Esophagus muscularis mucosa (tissue), 4 donors: ENCODE measurements around the gene ATRN. TPM values are rescaled to one million over a fixed set of nuclear protein-coding genes. Genes with fewer than 3 reads are reported as not detected.
A peak's percentile ranks its signal among the peaks of the same experiment; 100 is the strongest.
"Not testable (repeated sequence)": the region's sequence is repeated elsewhere in the genome, so short reads cannot be mapped to it uniquely, and the experiment has no call there.

Experiments
- DNase-seq: peaks from one replicate; pipeline ENCODE4 v3.0.0-alpha.2; 2017; ENCODE audit errors: extremely low spot score
- H3K27ac ChIP-seq, 4 donors: fragments of 200-600 bp; sonication (generic); replicated peaks in 1 of 4; 1 replicate in 3 of 4; 2 replicates in 1 of 4; pipeline ENCODE4 v1.5.1; 2016 to 2019; ENCODE audit warnings: mild to moderate bottlenecking in 1 of 4
- H3K27me3 ChIP-seq, 4 donors: fragments of 200-600 bp; sonication (generic); one replicate each; pipeline versions ENCODE4 v1.5.1 to v1.6.0; 2016 to 2019
- H3K36me3 ChIP-seq, 4 donors: fragments of 200-600 bp; sonication (generic); one replicate each; pipeline ENCODE4 v1.5.1; 2016 to 2019
- H3K4me1 ChIP-seq, 4 donors: fragments of 200-600 bp; sonication (generic); one replicate each; pipeline ENCODE4 v1.5.1; 2016 to 2019
- H3K4me3 ChIP-seq, 4 donors: fragments of 200-600 bp; sonication (generic); 1 replicate in 2 of 4; 2 replicates in 2 of 4; pipeline ENCODE4 v1.5.1; 2016 to 2019; ENCODE audit warnings: mild to moderate bottlenecking in 4 of 4, moderate library complexity in 1 of 4
- H3K9me3 ChIP-seq, 4 donors: fragments of 200-600 bp; sonication (generic); 1 replicate in 3 of 4; 2 replicates in 1 of 4; pipeline ENCODE4 v1.5.1; 2016 to 2019
- CTCF ChIP-seq, 3 experiments: fragments of 200-600 bp in 2 of 3; fragments of 450-650 bp in 1 of 3; sonication (generic) in 2 of 3; IDR thresholded peaks; one replicate each; pipeline ENCODE4 v1.5.1; 2017 to 2019; ENCODE audit warnings: antibody characterized with exemption in 3 of 3, mild to moderate bottlenecking in 2 of 3, moderate library complexity in 1 of 3
- EP300 ChIP-seq: sonication (generic); formaldehyde crosslinking; IDR thresholded peaks from one replicate; pipeline ENCODE4 v1.6.1; 2017; ENCODE audit warnings: antibody characterized with exemption
- POLR2A ChIP-seq: fragments of 450-650 bp; IDR thresholded peaks from one replicate; pipeline ENCODE4 v1.6.1; 2017; ENCODE audit warnings: antibody characterized with exemption, moderate library complexity, mild to moderate bottlenecking, low read depth
- POLR2AphosphoS5 ChIP-seq, 2 donors: sonication (generic); formaldehyde crosslinking; IDR thresholded peaks; one replicate each; pipeline ENCODE4 v1.6.1; 2017; ENCODE audit warnings: antibody characterized with exemption in 2 of 2
- WGBS: methylation state at CpG from one replicate; pipeline ENCODE4 v1.1.5; 2018; 5-methylcytosine and 5-hydroxymethylcytosine counted together
- intact Hi-C: fragments of 100-400 bp; cut with DNase I; formaldehyde crosslinking; loops from one replicate; pipeline ENCODE4 v1.15.1; 2023
- total RNA-seq, 4 donors: library from RNA; depleted of rRNA; stranded (reverse); fragments of >200 nt; gene quantifications; one replicate each; pipeline versions ENCODE4 v1.1.0 to v1.2.1, GENCODE V29; 2016

Gene ATRN
- total RNA-seq, 4 donors from 2014 or later, result 14.1 to 19.1 (median 18.0) TPM

GRCh38 chr20:3612795-3613572 is 142.2 kb downstream of the ATRN start:
- H3K27ac ChIP-seq, result no peak overlapping the region
- H3K36me3 ChIP-seq, result peaks cover 0 to 12% (median 3%) of the 10 kb centered on the region in 4 donors
- intact Hi-C loops, result no loop called here
- H3K9me3 ChIP-seq, result no peaks in the 10 kb centered on the region
- H3K4me3 ChIP-seq, result no peak overlapping the region
- no peaks in the 10 kb centered on the region for H3K27me3 ChIP-seq
- 91% methylated on average over 10 of the region's 10 CpGs for WGBS
- peak; percentile 47 for DNase-seq
- H3K4me1 ChIP-seq, result peaks cover 0 to 4% (median 0%) of the 10 kb centered on the region in 4 donors
- TF ChIP-seq POLR2AphosphoS5 (IDR thresholded peaks at IDR 0.05) (no peak), POLR2A (no peak), CTCF (IDR thresholded peaks at IDR 0.05) (no peak), EP300 (no peak)

GRCh38 chr20:3613821-3614440 is 143.1 kb downstream of the ATRN start:
- Histone ChIP-seq H3K4me1 (peaks cover 0 to 4% (median 0%) of the 10 kb centered on the region in 4 donors), H3K4me3 (no peak overlapping the region), H3K36me3 (peaks cover 0 to 12% (median 3%) of the 10 kb centered on the region in 4 donors), H3K9me3 (no peaks in the 10 kb centered on the region), H3K27ac (no peak overlapping the region), H3K27me3 (no peaks in the 10 kb centered on the region)
- TF ChIP-seq POLR2AphosphoS5 (IDR thresholded peaks at IDR 0.05) (no peak), CTCF (IDR thresholded peaks at IDR 0.05) (no peak)
- WGBS, result 82% methylated on average over 7 of the region's 9 CpGs
- peak; percentile 66 for DNase-seq
- intact Hi-C loops, result no loop called here

- peak; percentile 17 for DNase-seq
- intact Hi-C loops, result no loop called here
- no peak overlapping the region for H3K4me3 ChIP-seq
- no peaks in the 10 kb centered on the region for H3K9me3 ChIP-seq
- TF ChIP-seq CTCF (IDR thresholded peaks at IDR 0.05), result no peak
- no peak for TF ChIP-seq POLR2A
- no peak for TF ChIP-seq POLR2AphosphoS5 (IDR thresholded peaks at IDR 0.05)
- no peak for TF ChIP-seq EP300
- 83% methylated on average over 5 of the region's 5 CpGs for WGBS
- no peak overlapping the region for H3K27ac ChIP-seq
- H3K4me1 ChIP-seq, result peaks cover 0 to 4% (median 0%) of the 10 kb centered on the region in 4 donors
- H3K36me3 ChIP-seq, result peaks cover 0 to 12% (median 3%) of the 10 kb centered on the region in 4 donors
- H3K27me3 ChIP-seq, result no peaks in the 10 kb centered on the region
Measured at GRCh38 chr20:3614466-3614865, 143.6 kb downstream of the ATRN start.

- DNase-seq, H3K27me3 ChIP-seq, H3K27ac ChIP-seq, intact Hi-C loops, H3K9me3 ChIP-seq, H3K4me1 ChIP-seq, H3K4me3 ChIP-seq: not testable (repeated sequence)
- 94% methylated on average over 13 of the region's 13 CpGs for WGBS
- peaks cover 0 to 12% (median 3%) of the 10 kb centered on the region in 4 donors for H3K36me3 ChIP-seq
Measured at GRCh38 chr20:3615171-3615840, 144.5 kb downstream of the ATRN start.

- H3K27me3 ChIP-seq, result no peaks in the 10 kb centered on the region
- H3K4me3 ChIP-seq, result no peak overlapping the region
- no peak overlapping the region for H3K27ac ChIP-seq
- intact Hi-C loops, result no loop called here
- peaks cover 0 to 4% (median 0%) of the 10 kb centered on the region in 4 donors for H3K4me1 ChIP-seq
- H3K9me3 ChIP-seq, result no peaks in the 10 kb centered on the region
- no peak for TF ChIP-seq POLR2AphosphoS5 (IDR thresholded peaks at IDR 0.05)
- no peak for TF ChIP-seq EP300
- TF ChIP-seq POLR2A, result no peak
- no peak for TF ChIP-seq CTCF (IDR thresholded peaks at IDR 0.05)
- 56% methylated on average over 4 of the region's 4 CpGs for WGBS
- DNase-seq, result peak; percentile 74
- H3K36me3 ChIP-seq, result peaks cover 0 to 12% (median 3%) of the 10 kb centered on the region in 4 donors
Measured at GRCh38 chr20:3616250-3616649, 145.4 kb downstream of the ATRN start.
